Neuron (in vitro differentiated cells): ENCODE measurements around the gene TBC1D22B.

Experiments used
- H2AFZ ChIP-seq: one replicate; pipeline ENCODE4 v1.6.1; 2013; ENCODE audit warnings: low read depth, mild to moderate bottlenecking, inconsistent platforms, low read length, moderate library complexity
- H3K27me3 ChIP-seq: one replicate; pipeline ENCODE4 v1.6.1; 2013; ENCODE audit warnings: low read length; ENCODE audit not compliant: insufficient read depth
- H3K36me3 ChIP-seq: one replicate; pipeline ENCODE4 v1.6.1; 2013; ENCODE audit warnings: low read length; ENCODE audit not compliant: insufficient read depth
- H3K4me1 ChIP-seq: one replicate; pipeline ENCODE4 v1.6.1; 2013; ENCODE audit warnings: low read length; ENCODE audit not compliant: insufficient read depth
- H3K4me3 ChIP-seq: 2 replicates; pipeline ENCODE4 v1.5.1; 2013; ENCODE audit warnings: mild to moderate bottlenecking, low read length, moderate library complexity
- H3K9me3 ChIP-seq: one replicate; pipeline ENCODE4 v1.6.1; 2013; ENCODE audit warnings: low read length

The TBC1D22B gene

GRCh38 chr6:37261198-37261597 lies 3.6 kb downstream of the TBC1D22B start:
- no peaks in the 10 kb centered on the region for H3K27me3 ChIP-seq
- no peaks in the 10 kb centered on the region for H3K36me3 ChIP-seq
- H3K4me3 ChIP-seq = no peak overlapping the region
- H3K9me3 ChIP-seq = no peaks in the 10 kb centered on the region
- no peak overlapping the region for H2AFZ ChIP-seq
- H3K4me1 ChIP-seq = peaks cover 14% of the 10 kb centered on the region

- H3K4me1 ChIP-seq = peaks cover 6% of the 10 kb centered on the region
- H3K36me3 ChIP-seq = no peaks in the 10 kb centered on the region
- no peak overlapping the region for H3K4me3 ChIP-seq
- no peaks in the 10 kb centered on the region for H3K27me3 ChIP-seq
- no peaks in the 10 kb centered on the region for H3K9me3 ChIP-seq
- H2AFZ ChIP-seq = no peak overlapping the region
Measured at GRCh38 chr6:37262446-37263026, 5.0 kb downstream of the TBC1D22B start.

GRCh38 chr6:37265001-37265400 lies 7.4 kb downstream of the TBC1D22B start:
- no peaks in the 10 kb centered on the region for H3K9me3 ChIP-seq

GRCh38 chr6:37265860-37266259 lies 8.3 kb downstream of the TBC1D22B start:
- no peaks in the 10 kb centered on the region for H3K4me1 ChIP-seq
- no peaks in the 10 kb centered on the region for H3K9me3 ChIP-seq
- H2AFZ ChIP-seq = no peak overlapping the region

More at GRCh38 chr6:37265001-37265400, 7.4 kb downstream of the TBC1D22B start:
- no peaks in the 10 kb centered on the region for H3K27me3 ChIP-seq
- H2AFZ ChIP-seq = no peak overlapping the region
- no peaks in the 10 kb centered on the region for H3K4me1 ChIP-seq
- no peak overlapping the region for H3K4me3 ChIP-seq
- peaks cover 6% of the 10 kb centered on the region for H3K36me3 ChIP-seq

GRCh38 chr6:37269105-37269504 lies 11.5 kb downstream of the TBC1D22B start:
- H3K36me3 ChIP-seq = peaks cover 11% of the 10 kb centered on the region
- H2AFZ ChIP-seq = no peak overlapping the region
- H3K9me3 ChIP-seq = no peaks in the 10 kb centered on the region
- H3K27me3 ChIP-seq = no peaks in the 10 kb centered on the region
- H3K4me1 ChIP-seq = no peaks in the 10 kb centered on the region
- no peak overlapping the region for H3K4me3 ChIP-seq

More at GRCh38 chr6:37265860-37266259, 8.3 kb downstream of the TBC1D22B start:
- no peak overlapping the region for H3K4me3 ChIP-seq
- H3K36me3 ChIP-seq = peaks cover 9% of the 10 kb centered on the region
- H3K27me3 ChIP-seq = no peaks in the 10 kb centered on the region

GRCh38 chr6:37272834-37273566 lies 15.4 kb downstream of the TBC1D22B start:
- Histone ChIP-seq H3K27me3 (no peaks in the 10 kb centered on the region), H2AFZ (no peak overlapping the region), H3K36me3 (peaks cover 11% of the 10 kb centered on the region), H3K4me1 (no peaks in the 10 kb centered on the region), H3K4me3 (no peak overlapping the region), H3K9me3 (no peaks in the 10 kb centered on the region)

GRCh38 chr6:37273690-37274089 lies 16.1 kb downstream of the TBC1D22B start:
- peaks cover 11% of the 10 kb centered on the region for H3K36me3 ChIP-seq
- H3K27me3 ChIP-seq = no peaks in the 10 kb centered on the region
- no peak overlapping the region for H2AFZ ChIP-seq
- no peak overlapping the region for H3K4me3 ChIP-seq
- H3K9me3 ChIP-seq = no peaks in the 10 kb centered on the region
- H3K4me1 ChIP-seq = no peaks in the 10 kb centered on the region

- H3K4me3 ChIP-seq = no peak overlapping the region
- H3K4me1 ChIP-seq = no peaks in the 10 kb centered on the region
- H3K36me3 ChIP-seq = peaks cover 13% of the 10 kb centered on the region
- H3K9me3 ChIP-seq = no peaks in the 10 kb centered on the region
- H2AFZ ChIP-seq = no peak overlapping the region
- no peaks in the 10 kb centered on the region for H3K27me3 ChIP-seq
Measured at GRCh38 chr6:37275350-37275749, 17.8 kb downstream of the TBC1D22B start.

GRCh38 chr6:37277001-37277409 lies 19.4 kb downstream of the TBC1D22B start:
- Histone ChIP-seq H2AFZ (no peak overlapping the region), H3K4me3 (no peak overlapping the region), H3K9me3 (no peaks in the 10 kb centered on the region), H3K27me3 (no peaks in the 10 kb centered on the region), H3K36me3 (peaks cover 15% of the 10 kb centered on the region), H3K4me1 (no peaks in the 10 kb centered on the region)

- peaks cover 36% of the 10 kb centered on the region for H3K36me3 ChIP-seq
- H3K4me1 ChIP-seq = no peaks in the 10 kb centered on the region
- no peak overlapping the region for H3K4me3 ChIP-seq
- no peaks in the 10 kb centered on the region for H3K9me3 ChIP-seq
- H3K27me3 ChIP-seq = no peaks in the 10 kb centered on the region
- H2AFZ ChIP-seq = no peak overlapping the region
Measured at GRCh38 chr6:37279366-37280134, 22.0 kb downstream of the TBC1D22B start.

GRCh38 chr6:37280162-37280887 lies 22.8 kb downstream of the TBC1D22B start:
- Histone ChIP-seq H3K4me3 (no peak overlapping the region), H3K36me3 (peaks cover 41% of the 10 kb centered on the region), H3K9me3 (no peaks in the 10 kb centered on the region), H3K27me3 (no peaks in the 10 kb centered on the region), H3K4me1 (no peaks in the 10 kb centered on the region), H2AFZ (no peak overlapping the region)

- Histone ChIP-seq H3K4me3 (no peak overlapping the region), H3K4me1 (no peaks in the 10 kb centered on the region), H3K27me3 (no peaks in the 10 kb centered on the region), H3K36me3 (peaks cover 51% of the 10 kb centered on the region), H3K9me3 (no peaks in the 10 kb centered on the region), H2AFZ (no peak overlapping the region)
Measured at GRCh38 chr6:37282371-37282770, 24.8 kb downstream of the TBC1D22B start.

- Histone ChIP-seq H3K36me3 (peaks cover 54% of the 10 kb centered on the region), H3K27me3 (no peaks in the 10 kb centered on the region), H2AFZ (no peak overlapping the region), H3K4me3 (no peak overlapping the region), H3K4me1 (no peaks in the 10 kb centered on the region), H3K9me3 (no peaks in the 10 kb centered on the region)
Measured at GRCh38 chr6:37283268-37283667, 25.7 kb downstream of the TBC1D22B start.
